HG02943 (cell line): Measurements from ENCODE around the gene EMD.
"Not testable (repeated sequence)": the region's sequence is repeated elsewhere in the genome, so short reads cannot be mapped to it uniquely, and the experiment has no call there.

ENCODE experiments used
- ATAC-seq: cut with Tn5 transposase; IDR thresholded peaks from one replicate; pipeline ENCODE4 v1.9.1; 2021; ENCODE audit warnings: mild to moderate bottlenecking, low read depth, moderate library complexity; ENCODE audit not compliant: unreplicated experiment

The EMD gene

DNA sequence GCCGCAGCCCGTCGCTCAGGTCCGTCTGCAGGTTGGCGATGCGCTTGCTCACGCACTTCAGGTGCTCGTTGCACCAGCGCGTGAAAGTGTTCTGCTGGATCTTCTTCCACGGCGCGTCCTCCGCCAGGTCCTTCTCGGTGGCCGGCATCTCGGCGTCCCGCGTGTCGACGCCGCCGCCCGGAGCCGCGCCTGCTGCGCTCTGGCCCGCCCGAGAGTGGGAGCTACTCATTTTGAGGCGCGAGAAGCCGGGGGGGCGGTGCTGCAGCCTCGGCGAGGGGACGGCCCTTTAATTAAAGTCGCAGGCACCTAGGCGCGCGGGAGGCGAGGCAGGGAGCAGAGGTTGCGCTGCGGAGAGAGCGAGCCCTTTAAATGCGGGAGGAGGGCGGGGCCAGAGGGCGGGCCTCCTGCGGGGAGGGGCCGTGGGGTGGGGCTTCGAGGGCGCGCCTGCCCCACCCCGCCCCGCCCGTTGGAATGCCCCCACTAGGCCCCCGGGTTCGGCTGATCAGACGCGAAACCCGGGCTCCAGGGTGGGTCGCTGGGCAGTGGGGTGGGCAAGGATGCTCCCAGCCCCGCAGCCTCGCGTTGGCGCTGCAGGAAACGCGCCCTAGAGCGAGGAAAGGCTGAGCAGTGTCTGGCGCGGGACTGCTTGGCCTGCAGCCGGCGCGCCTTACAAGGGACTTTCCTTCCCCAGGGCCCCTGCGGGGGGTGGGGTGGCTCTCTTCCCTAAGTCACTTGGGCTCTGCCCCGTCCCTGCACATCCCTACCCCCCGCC is 7.9 kb upstream of the EMD start:
- peak; percentile 53 for ATAC-seq

DNA sequence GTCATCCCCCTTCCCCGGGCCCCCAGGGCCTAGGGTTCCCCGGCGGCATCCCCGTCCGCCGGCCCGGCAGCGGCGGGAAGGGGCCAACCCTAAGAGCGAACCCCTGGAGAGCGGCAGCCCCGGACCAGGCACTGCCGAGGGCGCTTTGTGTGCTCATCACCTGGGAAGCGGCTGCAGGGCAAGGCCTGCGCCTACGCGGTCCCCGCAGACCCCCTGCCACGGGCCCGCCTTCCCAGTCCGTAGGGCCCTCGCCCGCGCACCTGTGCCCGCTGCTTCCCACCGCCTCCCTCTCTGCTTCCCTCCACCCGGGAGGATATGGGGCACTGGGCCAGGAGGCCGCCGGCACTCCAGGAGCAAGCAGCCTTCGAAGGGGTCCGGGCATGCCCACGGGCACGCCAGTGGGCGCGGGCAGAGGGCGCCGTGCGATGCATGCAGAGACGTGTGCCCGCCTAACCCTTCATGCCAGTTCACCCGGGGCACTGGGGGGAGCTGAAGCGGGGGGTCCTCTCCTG is 7.2 kb upstream of the EMD start:
- ATAC-seq: peak; percentile 12

DNA sequence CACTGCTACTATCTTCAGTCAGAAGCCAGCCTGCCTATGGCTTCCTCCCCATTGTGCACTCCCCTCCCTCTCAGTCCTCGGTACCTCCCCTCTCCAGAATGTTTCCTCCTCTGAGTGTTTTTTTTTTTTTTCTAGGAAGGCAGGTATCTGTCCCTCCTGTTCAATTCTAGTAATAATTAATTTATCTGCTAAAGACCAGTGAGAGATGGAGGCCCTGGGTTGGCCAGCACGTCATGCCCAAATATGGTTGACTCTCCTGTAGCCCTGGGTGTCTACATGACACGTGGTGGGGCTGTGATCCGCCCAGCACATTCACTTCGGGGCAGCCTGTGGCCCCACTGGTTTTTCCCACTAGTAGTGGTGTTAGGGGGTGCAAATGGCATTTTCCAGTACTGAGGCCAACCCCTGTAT is 6.5 kb upstream of the EMD start:
- ATAC-seq: no peak

DNA sequence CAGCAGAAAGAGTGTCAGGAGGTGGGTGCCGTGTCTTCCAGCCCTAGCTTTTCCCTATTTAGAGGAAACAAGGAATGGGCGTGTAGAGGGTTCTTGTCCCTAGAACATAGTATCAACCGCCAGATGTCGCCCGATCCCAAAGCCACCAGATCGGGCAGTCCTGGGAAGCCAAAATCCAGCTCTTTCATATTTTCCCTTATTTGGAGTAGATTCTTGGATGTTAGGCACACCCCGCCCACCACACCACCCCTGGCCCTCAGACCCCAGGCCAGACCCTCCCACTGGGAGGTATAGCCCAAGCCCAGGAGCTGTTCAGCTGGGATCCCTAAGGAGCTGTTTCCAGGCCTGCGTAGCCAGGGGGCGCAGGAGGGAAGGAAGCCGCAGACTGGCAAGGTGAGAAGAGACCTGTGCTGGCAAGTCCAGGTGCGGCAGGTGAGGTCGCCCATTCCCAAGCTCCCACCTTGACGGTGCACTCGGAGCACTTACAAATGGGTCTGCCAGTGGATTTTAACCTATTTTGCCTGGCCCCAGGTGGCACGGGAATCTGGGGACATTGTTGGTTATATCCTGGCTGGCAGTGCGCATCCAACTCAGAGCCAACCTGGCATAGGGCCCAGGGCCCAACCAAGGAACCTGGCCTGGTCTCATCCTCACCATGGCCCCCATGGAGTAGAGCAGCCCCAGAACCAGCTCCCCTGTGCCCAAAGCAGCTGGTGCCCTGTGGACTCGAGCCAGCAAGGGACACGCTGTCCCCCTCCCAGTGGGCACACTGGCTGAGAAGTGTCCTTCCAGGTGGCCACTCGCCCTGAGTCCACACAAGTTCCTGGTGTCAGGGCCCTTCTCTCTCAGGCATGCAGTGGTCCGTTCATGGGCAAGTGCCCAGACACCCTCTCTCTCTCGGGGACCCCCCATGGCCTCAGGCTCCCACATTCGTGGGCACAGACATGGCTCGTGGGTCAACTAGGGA is 5.5 kb upstream of the EMD start:
- no peak for ATAC-seq

GRCh38 chrX:154374313-154375155 is 4.6 kb upstream of the EMD start, which contains the start of gene FLNA:
FLNA (minus strand) TSS chrX:154374634; CDS start chrX:154371245, 3,389 bp downstream.
- no peak for ATAC-seq

DNA sequence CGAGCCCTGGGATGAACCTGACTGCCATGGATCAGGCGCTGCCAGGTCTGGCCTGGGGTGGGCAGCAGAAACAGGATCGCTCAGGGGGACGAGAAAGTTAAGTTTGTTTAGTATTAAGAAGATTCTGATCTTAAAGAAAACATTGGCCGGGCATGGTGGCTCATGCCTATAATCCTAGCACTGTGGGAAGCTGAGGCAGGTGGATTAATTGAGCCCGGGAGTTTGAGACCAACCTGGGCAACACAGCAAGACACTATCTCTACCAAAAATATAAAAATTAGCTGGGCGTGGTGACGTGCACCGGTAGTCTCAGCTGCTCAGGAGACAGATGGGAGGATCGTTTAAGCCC is 4.0 kb upstream of the EMD start:
- ATAC-seq: no peak

GRCh38 chrX:154376774-154377173 is 2.3 kb upstream of the EMD start:
- no peak for ATAC-seq

DNA sequence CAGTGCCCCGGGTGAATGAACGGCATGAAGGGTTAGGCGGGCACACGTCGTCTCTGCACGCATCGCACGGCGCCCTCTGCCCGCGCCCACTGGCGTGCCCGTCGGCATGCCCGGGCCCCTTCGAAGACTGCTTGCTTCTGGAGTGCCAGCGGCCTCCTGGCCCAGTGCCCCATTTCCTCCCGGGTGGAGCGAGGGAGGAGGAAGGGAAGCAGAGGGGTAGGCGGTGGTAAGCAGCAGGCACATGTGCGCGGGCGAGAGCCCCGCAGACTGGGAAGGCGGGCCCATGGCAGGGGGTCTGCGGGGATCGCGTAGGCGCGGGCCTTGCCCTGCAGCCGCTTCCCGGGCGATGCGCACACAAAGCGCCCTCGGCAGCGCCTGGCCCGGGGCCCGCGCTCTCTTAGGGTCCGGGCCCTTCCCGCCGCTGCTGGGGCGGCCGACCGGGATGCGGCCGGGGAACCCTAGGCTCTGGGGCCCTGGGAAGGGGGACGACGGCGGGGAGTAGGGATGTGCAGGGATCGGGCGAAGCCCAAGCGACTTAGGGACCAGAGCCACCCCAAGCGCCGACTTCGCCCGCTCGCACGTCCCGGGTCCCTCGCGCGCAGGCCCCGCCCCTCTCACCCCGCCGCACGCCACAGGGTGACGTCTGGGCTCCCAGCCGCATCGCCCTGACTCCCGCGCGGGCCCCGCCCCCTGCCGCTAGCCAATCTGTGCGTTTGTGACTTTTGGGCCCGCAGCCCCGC is 866 bp upstream of the EMD start:
- ATAC-seq: peak; percentile 5

GRCh38 chrX:154379569-154379951 is 465 bp downstream of the EMD start:
- ATAC-seq: no peak

GRCh38 chrX:154380153-154380552 is 1.1 kb downstream of the EMD start:
- no peak for ATAC-seq

DNA sequence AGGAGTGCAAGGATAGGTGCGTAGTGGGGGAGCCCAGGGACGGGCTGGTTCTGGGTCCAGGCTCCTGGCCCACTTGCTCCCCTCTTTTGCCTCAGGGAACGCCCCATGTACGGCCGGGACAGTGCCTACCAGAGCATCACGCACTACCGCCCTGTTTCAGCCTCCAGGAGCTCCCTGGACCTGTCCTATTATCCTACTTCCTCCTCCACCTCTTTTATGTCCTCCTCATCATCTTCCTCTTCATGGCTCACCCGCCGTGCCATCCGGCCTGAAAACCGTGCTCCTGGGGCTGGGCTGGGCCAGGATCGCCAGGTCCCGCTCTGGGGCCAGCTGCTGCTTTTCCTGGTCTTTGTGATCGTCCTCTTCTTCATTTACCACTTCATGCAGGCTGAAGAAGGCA is 1.7 kb downstream of the EMD start:
- ATAC-seq: no peak

DNA sequence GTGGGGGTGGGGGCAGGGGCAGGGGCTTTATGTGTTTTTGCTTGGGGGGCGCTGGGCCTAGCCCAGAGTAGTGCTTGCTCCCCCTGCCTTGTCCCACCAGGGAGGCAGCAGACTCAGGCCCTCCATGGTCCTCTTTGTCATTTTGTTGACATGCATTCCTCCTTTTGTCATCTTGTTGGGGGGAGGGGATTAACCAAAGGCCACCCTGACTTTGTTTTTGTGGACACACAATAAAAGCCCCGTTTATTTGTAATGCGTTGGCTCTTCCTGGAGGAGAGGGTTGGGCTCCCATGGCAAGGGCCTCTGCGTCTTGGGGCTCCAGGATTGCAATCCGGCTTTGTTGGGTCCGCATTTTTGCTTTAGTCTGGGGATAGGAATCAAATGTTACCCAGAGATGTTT is 2.2 kb downstream of the EMD start:
- ATAC-seq: no peak

GRCh38 chrX:154382483-154383069 is 3.5 kb downstream of the EMD start:
- no peak for ATAC-seq

GRCh38 chrX:154383359-154384283 is 4.5 kb downstream of the EMD start:
- ATAC-seq: no peak

- ATAC-seq: no peak
Observed at GRCh38 chrX:154384284-154384892, 5.3 kb downstream of the EMD start.

- not testable (repeated sequence) for ATAC-seq
Observed at GRCh38 chrX:154388094-154388493, 9.0 kb downstream of the EMD start.

DNA sequence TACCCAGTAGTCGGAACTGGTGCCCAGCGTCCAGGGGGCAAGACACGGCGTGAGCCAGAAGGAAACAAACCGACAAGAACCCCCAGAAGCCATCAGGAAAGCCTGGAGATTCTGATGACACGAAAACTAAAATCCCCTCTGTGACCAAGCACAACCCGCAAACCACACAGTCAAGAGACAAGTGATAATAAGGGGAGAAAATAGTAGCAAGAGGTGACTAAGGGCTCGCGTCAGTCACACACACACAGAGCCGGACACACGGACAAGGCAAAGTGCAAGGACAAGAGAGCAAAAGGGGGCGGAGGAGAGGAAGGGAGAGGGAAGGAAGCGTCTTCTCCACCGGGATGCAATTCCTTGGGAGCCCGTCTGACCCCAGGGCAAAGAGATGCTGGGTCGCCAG is 9.6 kb downstream of the EMD start:
- ATAC-seq: peak; percentile 22
